B cell (primary cell): ENCODE measurements around the gene RNF38. TPM values are rescaled to one million over a fixed set of nuclear protein-coding genes. Genes with fewer than 3 reads are reported as not detected.
A peak's percentile ranks its signal among the peaks of the same experiment; 100 is the strongest.

Experiments used
- ATAC-seq: fragments of 200-7000 bp; cut with Tn5 transposase; one replicate; pipeline ENCODE4 v1.10.0; 2021; ENCODE audit warnings: low read depth, mild to moderate bottlenecking, moderate number of reproducible peaks, moderate library complexity
- CTCF ChIA-PET: fragments of 350-600 bp; sonication (Branson Sonifier 250); formaldehyde crosslinking; loops from one replicate; lab custom pipeline; 2021; ENCODE audit warnings: antibody characterized with exemption, inconsistent platforms; lab: Charles Lee
- POLR2A ChIA-PET: fragments of 350-600 bp; sonication (Branson Sonifier 250); formaldehyde crosslinking; loops from one replicate; lab custom pipeline; 2021; ENCODE audit warnings: antibody characterized with exemption; lab: Charles Lee
- DNase-seq: peaks from one replicate; pipeline ENCODE4 v3.0.0; 2013
- H2AFZ ChIP-seq: 2 replicates; pipeline ENCODE4 v1.6.1; 2012; ENCODE audit warnings: mild to moderate bottlenecking, low read depth, low read length; ENCODE audit not compliant: insufficient read depth, poor library complexity, severe bottlenecking
- H3K27ac ChIP-seq, 2 donors: 1 replicate in 1 of 2; 2 replicates in 1 of 2; pipeline ENCODE4 v1.5.1; 2012 to 2013; ENCODE audit warnings: low read length in 2 of 2, mild to moderate bottlenecking in 2 of 2, moderate library complexity in 1 of 2
- H3K27me3 ChIP-seq, 4 experiments: fragments of 200-600 bp in 1 of 4; sonication (generic) in 1 of 4; replicated peaks in 1 of 4; 1 replicate in 2 of 4; 2 replicates in 2 of 4; pipeline versions ENCODE4 v1.6.1 to v1.7.0; 2013 to 2016; ENCODE audit warnings: low read length in 3 of 4, mild to moderate bottlenecking in 2 of 4, mixed read lengths in 1 of 4, moderate library complexity in 1 of 4; ENCODE audit not compliant: insufficient read depth in 4 of 4, control insufficient read depth in 3 of 4; ENCODE audit errors: control extremely low read depth in 1 of 4
- H3K36me3 ChIP-seq, 2 experiments: replicated peaks in 1 of 2; 1 replicate in 1 of 2; 2 replicates in 1 of 2; pipeline versions ENCODE4 v1.6.1 to v1.7.1; 2013; ENCODE audit warnings: low read length in 1 of 2; ENCODE audit not compliant: insufficient read depth in 2 of 2, control insufficient read depth in 1 of 2; ENCODE audit errors: control extremely low read depth in 1 of 2, extremely low read depth in 1 of 2
- H3K4me1 ChIP-seq, 2 donors: fragments of 200-600 bp in 1 of 2; sonication (generic) in 1 of 2; 1 replicate in 1 of 2; 2 replicates in 1 of 2; pipeline versions ENCODE4 v1.5.1 to v1.6.1; 2013 to 2017; ENCODE audit warnings: low read length in 2 of 2; ENCODE audit not compliant: control insufficient read depth in 2 of 2, insufficient read depth in 2 of 2
- H3K4me2 ChIP-seq: replicated peaks from 2 replicates; pipeline ENCODE3; 2012; ENCODE audit warnings: mild to moderate bottlenecking, low read depth, low read length; ENCODE audit not compliant: poor library complexity, severe bottlenecking
- H3K4me3 ChIP-seq, 5 experiments: fragments of 200-600 bp in 1 of 5; sonication (generic) in 1 of 5; 1 replicate in 3 of 5; 2 replicates in 2 of 5; pipeline versions ENCODE4 v1.5.1 to v1.7.0; 2011 to 2016; ENCODE audit warnings: low read length in 4 of 5, mild to moderate bottlenecking in 4 of 5, low read depth in 2 of 5, control low read depth in 1 of 5, moderate library complexity in 1 of 5; ENCODE audit not compliant: insufficient read depth in 1 of 5; ENCODE audit errors: control extremely low read depth in 1 of 5, extremely low read depth in 1 of 5
- H3K79me2 ChIP-seq: fragments of 200-600 bp; sonication (generic); one replicate; pipeline ENCODE4 v1.6.0; 2016; ENCODE audit warnings: low read length; ENCODE audit not compliant: control insufficient read depth, insufficient read depth
- H3K9ac ChIP-seq: fragments of 200-600 bp; sonication (generic); 2 replicates; pipeline ENCODE4 v1.6.1; 2017; ENCODE audit warnings: mild to moderate bottlenecking, low read length, moderate library complexity
- H3K9me3 ChIP-seq, 3 donors: one replicate each; pipeline versions ENCODE4 v1.6.1 to v1.7.1; 2013; ENCODE audit warnings: low read length in 2 of 3; ENCODE audit not compliant: control insufficient read depth in 2 of 3, insufficient read depth in 1 of 3; ENCODE audit errors: control extremely low read depth in 1 of 3
- H4K20me1 ChIP-seq: 2 replicates; pipeline ENCODE4 v1.6.0; 2012; ENCODE audit warnings: mild to moderate bottlenecking, low read length; ENCODE audit not compliant: insufficient read depth, control insufficient read depth, poor library complexity, severe bottlenecking
- H3K27ac Mint-ChIP-seq: one replicate; pipeline ENCODE4 v1.8.0; 2021; ENCODE audit warnings: mixed read lengths
- H3K27me3 Mint-ChIP-seq: one replicate; pipeline ENCODE4 v1.8.0; 2021; ENCODE audit warnings: mixed read lengths
- H3K4me1 Mint-ChIP-seq: one replicate; pipeline ENCODE4 v1.8.0; 2021; ENCODE audit warnings: mixed read lengths
- H3K4me3 Mint-ChIP-seq: one replicate; pipeline ENCODE4 v1.8.0; 2021; ENCODE audit warnings: mixed read lengths
- H3K9me3 Mint-ChIP-seq: one replicate; pipeline ENCODE4 v1.8.0; 2022; ENCODE audit warnings: mixed read lengths; ENCODE audit not compliant: insufficient read depth
- CTCF ChIP-seq: fragments of 200-600 bp; IDR thresholded peaks from one replicate; pipeline ENCODE4 v1.8.0; 2022; ENCODE audit warnings: antibody characterized with exemption, mild to moderate bottlenecking
- EZH2 ChIP-seq: IDR thresholded peaks from 2 replicates; pipeline ENCODE4 v1.6.1; 2012; ENCODE audit warnings: borderline replicate concordance, low read depth, mild to moderate bottlenecking, moderate library complexity, low read length; ENCODE audit not compliant: insufficient read depth, poor library complexity, severe bottlenecking
- WGBS: methylation state at CpG from one replicate; pipeline ENCODE4 v1.1.5; 2013; ENCODE audit warnings: missing lambda C conversion rate; ENCODE audit not compliant: insufficient coverage; 5-methylcytosine and 5-hydroxymethylcytosine counted together
- intact Hi-C: fragments of 100-400 bp; cut with micrococcal nuclease; formaldehyde crosslinking; loops from one replicate; pipeline ENCODE4 v1.10.0; 2022
- polyA plus RNA-seq: library from polyadenylated mRNA; depleted of rRNA; stranded (reverse); fragments of >200 nt; gene quantifications from 2 replicates; pipeline ENCODE4 v1.2.3, GENCODE V29; 2012
- total RNA-seq, 2 donors: library from RNA; stranded (reverse); fragments of 120-200 nt in 1 of 2; gene quantifications; 1 replicate in 1 of 2; 2 replicates in 1 of 2; pipeline versions ENCODE4 v1.2.3 to v1.2.4, GENCODE V29; 2013 to 2022

Gene RNF38
- total and polyA plus RNA-seq, 2 donors (not counting 1 experiment from before 2014, with no cell fraction given), result 25.2 to 81.6 TPM

- Mint-ChIP-seq H3K4me1 (peaks cover 28% of the 10 kb centered on the region), H3K9me3 (no peaks in the 10 kb centered on the region), H3K27me3 (no peaks in the 10 kb centered on the region), H3K4me3 (no peak overlapping the region), H3K27ac (no peak overlapping the region)
- peaks cover 18 to 21% of the 10 kb centered on the region in 2 donors for H3K4me1 ChIP-seq
- ChIA-PET CTCF (interaction anchor here (1.9 to 11.7 kb wide), 2 partner anchors 153 to 326 kb away, joined by 6 to 456 read pairs; no protein-coding TSS in a partner anchor), POLR2A (no interaction called here)
- DNase-seq (no peak), ATAC-seq (no peak)
- H3K9me3 ChIP-seq, result no peaks in the 10 kb centered on the region
- H2AFZ ChIP-seq, result no peak overlapping the region
- no peaks in the 10 kb centered on the region for H3K27me3 ChIP-seq
- TF ChIP-seq CTCF, result no peak
- no peak for TF ChIP-seq EZH2
- intact Hi-C loops, result loop anchor here (5.0 to 10.0 kb wide), 4 partner anchors 170 to 592 kb away; partner anchors contain the start of gene MELK
- H3K27ac ChIP-seq, result no peak overlapping the region
- no peak overlapping the region for H3K4me3 ChIP-seq
- peaks cover 11% of the 10 kb centered on the region for H4K20me1 ChIP-seq
- no peak overlapping the region for H3K4me2 ChIP-seq
- peaks cover 67% of the 10 kb centered on the region for H3K79me2 ChIP-seq
- H3K36me3 ChIP-seq, result peaks cover 0 to 1% of the 10 kb centered on the region in 2 experiments
- 100% methylated on average over 1 of the region's 3 CpGs for WGBS
- H3K9ac ChIP-seq, result no peak overlapping the region
These were observed 2.5 kb upstream of the RNF38 start for GRCh38 chr9:36402536-36402935.

- Histone ChIP-seq H3K9ac (no peak overlapping the region), H3K9me3 (no peaks in the 10 kb centered on the region), H3K27ac (peak overlapping the region; percentile 76 to 98), H2AFZ (peak overlapping the region; percentile 77), H3K4me2 (peak overlapping the region; percentile 84), H3K79me2 (peaks cover 72% of the 10 kb centered on the region), H3K4me3 (no peak overlapping the region), H3K27me3 (no peaks in the 10 kb centered on the region), H3K36me3 (peaks cover 0 to 1% of the 10 kb centered on the region in 2 experiments), H3K4me1 (peaks cover 18 to 21% of the 10 kb centered on the region in 2 donors), H4K20me1 (peaks cover 11% of the 10 kb centered on the region)
- peak overlapping the region; percentile 88 for H3K4me3 Mint-ChIP-seq
- ChIA-PET POLR2A (no interaction called here), CTCF (interaction anchor here (0.7 to 11.7 kb wide), 3 partner anchors 153 to 327 kb away, joined by 3 to 456 read pairs (median 6); no protein-coding TSS in a partner anchor)
- intact Hi-C loops, result loop anchor here (2.0 to 10.0 kb wide), 5 partner anchors 170 to 593 kb away; partner anchors contain the start of genes CLTA and MELK
- ATAC-seq (no peak), DNase-seq (no peak)
- TF ChIP-seq EZH2 (no peak), CTCF (no peak)
- WGBS, result no CpG with 5 or more reads among the region's 3 CpGs
- peaks cover 25% of the 10 kb centered on the region for H3K4me1 Mint-ChIP-seq
- H3K27me3 Mint-ChIP-seq, result no peaks in the 10 kb centered on the region
- H3K9me3 Mint-ChIP-seq, result no peaks in the 10 kb centered on the region
- peak overlapping the region; percentile 93 for H3K27ac Mint-ChIP-seq
These were observed 1.9 kb upstream of the RNF38 start for GRCh38 chr9:36401897-36402480.
